Neural cell (in vitro differentiated cells): ENCODE data around the gene UVRAG.

Source experiments
- CTCF ChIP-seq: fragments of 450-650 bp; IDR thresholded peaks from 2 replicates; pipeline ENCODE4 v1.5.1; 2014; ENCODE audit warnings: antibody characterized with exemption, mild to moderate bottlenecking, moderate library complexity; ENCODE audit not compliant: poor library complexity, severe bottlenecking
- EP300 ChIP-seq: fragments of 450-650 bp; conservative IDR thresholded peaks from 2 replicates; pipeline ENCODE4 v1.6.1; 2014; ENCODE audit warnings: antibody characterized with exemption, mild to moderate bottlenecking, moderate library complexity; ENCODE audit not compliant: poor library complexity, severe bottlenecking
- EZH2 ChIP-seq: fragments of 200-600, 300-800 bp; shearing (Covaris generic), sonication (generic); IDR thresholded peaks from 2 replicates; pipeline ENCODE4 v1.6.1; 2014; ENCODE audit warnings: antibody characterized with exemption, low read length, borderline replicate concordance, mild to moderate bottlenecking; ENCODE audit not compliant: insufficient read depth, poor library complexity, severe bottlenecking
- MXI1 ChIP-seq: fragments of 450-650 bp; conservative IDR thresholded peaks from 2 replicates; pipeline ENCODE4 v1.6.1; 2014; ENCODE audit warnings: antibody characterized with exemption, mild to moderate bottlenecking; ENCODE audit not compliant: poor library complexity, severe bottlenecking
- POLR2AphosphoS5 ChIP-seq: IDR thresholded peaks from 2 replicates; pipeline ENCODE4 v1.6.1; 2012
- RAD21 ChIP-seq: fragments of 450-650 bp; conservative IDR thresholded peaks from 2 replicates; pipeline ENCODE4 v1.6.1; 2014; ENCODE audit warnings: antibody characterized with exemption, mild to moderate bottlenecking, moderate library complexity
- REST ChIP-seq: IDR thresholded peaks from 2 replicates; pipeline ENCODE4 v1.6.1; 2012; ENCODE audit warnings: borderline replicate concordance
- SMC3 ChIP-seq: fragments of 450-650 bp; conservative IDR thresholded peaks from 2 replicates; pipeline ENCODE4 v1.6.1; 2014; ENCODE audit warnings: antibody characterized with exemption, mild to moderate bottlenecking, moderate library complexity; ENCODE audit not compliant: poor library complexity
- TAF1 ChIP-seq: IDR thresholded peaks from 2 replicates; pipeline ENCODE4 v1.6.1; 2012; ENCODE audit warnings: low read depth

GRCh38 chr11:75812542-75813040 lies 2.4 kb upstream of the UVRAG start:
- no peak for TF ChIP-seq CTCF
- no peak for TF ChIP-seq EZH2
- TF ChIP-seq POLR2AphosphoS5: no peak
- TF ChIP-seq SMC3: no peak
- no peak for TF ChIP-seq REST
- TF ChIP-seq EP300: no peak
- no peak for TF ChIP-seq MXI1
- no peak for TF ChIP-seq RAD21
- no peak for TF ChIP-seq TAF1
